HG02970 (cell line): ENCODE results near the gene RBM14.
"Not testable (repeated sequence)": the region's sequence is repeated elsewhere in the genome, so short reads cannot be mapped to it uniquely, and the experiment has no call there.

Source experiments
- ATAC-seq: cut with Tn5 transposase; IDR thresholded peaks from one replicate; pipeline ENCODE4 v1.9.1; 2021; ENCODE audit warnings: mild to moderate bottlenecking, moderate library complexity, moderate number of reproducible peaks; ENCODE audit not compliant: unreplicated experiment, low FRiP score

Gene RBM14

DNA sequence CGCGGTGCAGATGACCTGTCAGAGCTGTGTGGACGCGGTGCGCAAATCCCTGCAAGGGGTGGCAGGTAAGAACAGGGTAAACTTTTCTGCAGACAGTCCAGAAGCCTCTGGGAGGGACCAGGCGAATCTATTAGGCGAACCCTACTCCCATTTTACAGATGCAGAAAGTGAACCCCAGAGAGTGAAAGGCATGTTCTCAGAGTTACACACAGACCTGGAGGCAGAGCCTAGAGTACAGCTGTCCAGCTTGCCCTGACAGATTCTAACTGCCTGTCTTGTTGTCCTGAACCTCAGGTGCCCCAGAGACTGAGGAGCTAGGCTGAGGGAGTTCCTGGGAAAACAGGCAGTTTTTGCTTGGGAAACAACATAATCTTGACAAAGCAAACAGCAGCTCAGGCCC lies 22.8 kb upstream of the RBM14 start:
- ATAC-seq, result no peak

DNA sequence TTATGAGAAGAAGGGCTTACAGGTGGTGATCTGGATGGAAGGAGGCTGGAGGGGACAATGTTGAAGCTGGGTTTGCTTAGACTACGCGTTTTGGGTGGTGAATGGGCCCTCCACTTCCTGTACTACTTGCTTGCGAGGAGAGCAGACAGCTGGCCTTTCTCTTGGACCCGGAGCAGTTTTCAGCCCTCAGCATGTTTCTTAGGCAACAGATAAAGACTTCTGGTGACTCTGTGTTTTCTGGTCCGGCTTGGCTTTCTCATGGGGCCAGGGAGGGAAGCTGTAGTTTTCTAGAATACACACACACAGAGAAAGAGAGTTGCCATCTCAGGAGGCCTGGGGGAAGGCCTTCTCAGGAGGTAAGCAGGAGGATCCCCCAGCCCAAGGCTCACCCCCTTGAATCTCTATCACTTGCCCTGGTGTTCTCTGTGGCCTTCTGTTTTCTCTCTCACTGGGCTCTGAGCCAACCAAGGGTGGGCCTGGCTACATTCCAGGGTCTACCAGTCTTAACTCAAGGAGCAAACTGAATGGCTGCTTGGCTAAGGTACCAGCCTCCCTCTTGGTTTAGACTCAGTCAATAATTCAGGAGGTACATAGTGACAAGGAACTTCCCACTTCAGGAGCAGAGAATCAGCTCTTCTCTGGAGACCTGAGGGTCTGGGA lies 21.1 kb upstream of the RBM14 start:
- ATAC-seq, result no peak

DNA sequence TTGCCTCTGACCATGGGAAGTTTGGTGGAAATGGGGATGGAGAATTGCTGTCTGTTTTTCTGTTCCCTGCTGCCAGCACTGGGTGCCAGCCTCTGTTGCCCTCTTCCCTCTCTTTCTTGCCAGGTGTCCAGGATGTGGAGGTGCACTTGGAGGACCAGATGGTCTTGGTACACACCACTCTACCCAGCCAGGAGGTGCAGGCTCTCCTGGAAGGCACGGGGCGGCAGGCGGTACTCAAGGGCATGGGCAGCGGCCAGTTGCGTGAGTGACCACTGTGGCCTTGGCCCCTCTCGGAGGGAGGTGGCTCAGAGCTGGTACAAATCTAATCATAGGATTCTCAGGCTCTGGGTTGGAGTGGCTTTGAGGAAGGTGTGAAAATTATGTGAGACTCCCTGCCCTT lies 17.4 kb upstream of the RBM14 start:
- no peak for ATAC-seq

GRCh38 chr11:66600219-66600618 lies 16.2 kb upstream of the RBM14 start:
- ATAC-seq, result no peak

GRCh38 chr11:66600631-66601233 lies 15.7 kb upstream of the RBM14 start:
- ATAC-seq, result no peak

DNA sequence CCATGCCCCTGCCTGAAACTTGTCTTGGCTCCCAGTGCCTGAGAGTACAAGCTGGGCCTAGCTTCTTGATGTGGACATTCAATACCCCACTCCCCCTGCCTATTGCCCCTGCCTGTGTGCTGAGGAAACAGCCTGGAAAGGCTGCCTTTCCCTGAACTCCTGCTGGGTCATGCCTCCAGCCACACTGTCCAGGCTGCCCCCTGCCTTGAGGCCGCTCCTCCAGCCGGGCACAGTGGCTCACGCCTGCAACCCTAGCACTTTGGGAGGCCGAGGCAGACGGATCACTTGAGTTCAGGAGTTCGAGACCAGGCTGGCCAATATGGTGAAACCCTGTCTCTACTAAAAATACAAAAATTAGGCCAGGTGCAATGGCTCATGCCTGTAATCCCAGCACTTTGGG lies 13.4 kb upstream of the RBM14 start:
- no peak for ATAC-seq

GRCh38 chr11:66604155-66604554 lies 12.3 kb upstream of the RBM14 start:
- ATAC-seq, result no peak

DNA sequence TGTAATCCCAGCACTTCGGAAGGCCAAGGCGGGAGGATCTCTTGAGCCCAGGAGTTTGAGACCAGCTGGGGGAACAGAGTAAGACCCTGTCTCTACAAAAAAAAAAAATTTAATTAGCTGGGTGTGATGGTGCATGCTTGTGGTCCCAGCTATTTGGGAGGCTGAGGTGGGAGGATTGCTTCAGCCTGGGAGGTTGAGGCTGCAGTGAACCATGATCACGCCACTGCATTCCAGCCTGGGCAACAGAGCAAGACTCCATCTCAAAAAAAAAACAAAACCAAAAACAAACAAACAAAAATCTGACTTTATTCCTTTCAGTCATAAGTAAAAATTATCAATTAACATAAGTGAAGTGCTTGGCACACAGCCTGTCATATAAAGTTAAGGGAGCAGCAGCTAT lies 9.8 kb upstream of the RBM14 start:
- not testable (repeated sequence) for ATAC-seq

GRCh38 chr11:66607126-66607834 lies 9.2 kb upstream of the RBM14 start:
- ATAC-seq, result no peak

- ATAC-seq, result no peak
These were observed 6.5 kb upstream of the RBM14 start for GRCh38 chr11:66609721-66610617.

DNA sequence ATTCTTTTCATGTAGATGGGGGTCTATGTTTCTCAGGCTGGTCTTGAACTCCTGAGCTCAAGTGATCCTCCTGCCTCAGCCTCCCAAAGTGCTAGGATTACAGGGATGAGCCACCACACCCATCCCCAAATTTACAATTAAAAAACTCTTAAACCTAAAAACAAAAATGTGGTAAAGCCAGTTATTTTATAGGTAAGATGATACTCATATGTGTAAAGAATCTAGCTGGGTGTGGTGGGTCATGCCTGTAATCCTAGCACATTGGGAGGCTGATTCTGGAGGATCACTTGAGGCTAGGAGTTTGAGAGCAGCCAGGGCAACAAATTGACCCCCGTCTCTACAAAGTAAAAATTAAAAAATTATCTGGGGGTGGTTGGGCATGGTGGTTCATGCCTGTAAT lies 4.0 kb upstream of the RBM14 start:
- no peak for ATAC-seq

- ATAC-seq, result no peak
These were observed 2.4 kb upstream of the RBM14 start for GRCh38 chr11:66614073-66614472.

- no peak for ATAC-seq
These were observed 865 bp downstream of the RBM14 start for GRCh38 chr11:66617155-66617834.

- no peak for ATAC-seq
These were observed 2.7 kb downstream of the RBM14 start for GRCh38 chr11:66619080-66619554.

DNA sequence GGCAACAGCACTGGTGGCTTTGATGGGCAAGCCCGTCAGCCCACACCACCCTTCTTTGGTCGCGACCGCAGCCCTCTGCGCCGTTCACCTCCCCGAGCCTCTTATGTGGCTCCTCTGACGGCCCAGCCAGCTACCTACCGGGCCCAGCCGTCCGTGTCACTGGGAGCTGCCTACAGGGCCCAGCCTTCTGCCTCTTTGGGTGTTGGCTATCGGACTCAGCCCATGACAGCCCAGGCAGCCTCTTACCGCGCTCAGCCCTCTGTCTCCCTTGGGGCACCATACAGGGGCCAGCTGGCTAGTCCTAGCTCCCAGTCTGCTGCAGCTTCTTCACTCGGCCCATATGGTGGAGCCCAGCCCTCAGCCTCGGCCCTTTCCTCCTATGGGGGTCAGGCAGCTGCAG lies 8.0 kb downstream of the RBM14 start:
- no peak for ATAC-seq

DNA sequence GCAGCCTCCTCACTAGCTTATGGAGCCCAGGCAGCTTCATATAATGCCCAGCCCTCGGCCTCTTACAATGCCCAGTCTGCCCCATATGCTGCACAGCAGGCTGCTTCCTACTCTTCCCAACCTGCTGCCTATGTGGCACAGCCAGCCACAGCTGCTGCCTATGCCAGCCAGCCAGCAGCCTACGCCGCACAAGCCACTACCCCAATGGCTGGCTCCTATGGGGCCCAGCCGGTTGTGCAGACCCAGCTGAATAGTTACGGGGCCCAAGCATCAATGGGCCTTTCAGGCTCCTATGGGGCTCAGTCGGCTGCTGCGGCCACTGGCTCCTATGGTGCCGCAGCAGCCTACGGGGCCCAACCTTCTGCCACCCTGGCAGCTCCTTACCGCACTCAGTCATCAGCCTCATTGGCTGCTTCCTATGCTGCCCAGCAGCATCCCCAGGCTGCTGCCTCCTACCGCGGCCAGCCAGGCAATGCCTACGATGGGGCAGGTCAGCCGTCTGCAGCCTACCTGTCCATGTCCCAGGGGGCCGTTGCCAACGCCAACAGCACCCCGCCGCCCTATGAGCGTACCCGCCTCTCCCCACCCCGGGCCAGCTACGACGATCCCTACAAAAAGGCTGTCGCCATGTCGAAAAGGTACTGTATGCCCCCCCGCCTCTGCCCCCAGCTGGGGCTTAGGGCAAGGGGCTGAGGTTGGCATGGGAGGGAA lies 8.8 kb downstream of the RBM14 start:
- no peak for ATAC-seq

DNA sequence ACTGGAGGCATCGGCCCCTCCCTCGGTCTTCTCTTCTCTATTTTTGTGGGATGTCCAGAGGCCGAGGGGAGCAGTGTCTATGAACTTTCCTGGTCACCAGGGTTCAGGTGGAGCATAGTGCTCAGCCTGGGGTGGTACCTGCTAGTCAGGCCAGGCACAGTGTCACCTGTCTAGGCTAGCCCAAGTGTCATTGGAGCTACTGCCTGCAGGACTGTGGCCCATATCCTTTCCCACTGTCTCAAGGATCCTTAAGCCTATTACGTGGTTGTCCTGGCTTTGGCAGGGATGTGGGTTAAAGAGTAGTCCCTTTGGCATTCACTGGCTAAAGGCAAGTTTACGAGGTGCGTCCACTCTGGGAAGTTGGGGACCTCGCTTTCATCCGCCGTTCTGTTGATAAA lies 9.3 kb downstream of the RBM14 start:
- no peak for ATAC-seq

DNA sequence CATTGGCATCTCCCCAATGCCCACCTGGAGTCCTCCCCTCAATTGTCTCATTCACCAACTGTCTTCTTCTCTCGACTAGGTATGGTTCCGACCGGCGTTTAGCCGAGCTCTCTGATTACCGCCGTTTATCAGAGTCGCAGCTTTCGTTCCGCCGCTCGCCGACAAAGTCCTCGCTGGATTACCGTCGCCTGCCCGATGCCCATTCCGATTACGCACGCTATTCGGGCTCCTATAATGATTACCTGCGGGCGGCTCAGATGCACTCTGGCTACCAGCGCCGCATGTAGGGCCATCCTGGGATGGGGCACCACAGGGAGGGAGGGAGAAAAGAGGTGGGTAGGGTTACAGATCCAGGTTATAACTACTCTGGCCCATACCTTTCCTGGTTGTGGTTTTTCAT lies 10.0 kb downstream of the RBM14 start:
- ATAC-seq, result no peak

DNA sequence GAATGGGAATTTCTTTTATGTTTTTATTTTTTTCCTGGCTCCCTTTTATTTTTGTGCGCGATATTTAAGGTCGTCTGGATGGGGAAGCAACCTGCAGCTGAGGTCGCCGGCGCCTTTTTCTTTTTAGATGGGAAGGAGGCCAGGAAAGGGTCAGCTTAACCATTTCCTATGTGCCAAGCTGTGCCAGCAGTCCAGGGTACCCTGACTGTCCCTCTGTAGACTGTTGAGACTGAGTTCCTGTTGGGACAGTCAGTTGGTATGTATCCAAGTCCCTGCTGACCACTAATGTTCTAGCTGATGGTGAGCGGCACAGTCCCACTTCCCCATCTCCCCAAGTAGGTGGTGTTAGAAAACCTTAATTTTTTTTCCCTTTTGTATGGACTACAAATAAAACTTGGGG lies 10.5 kb downstream of the RBM14 start:
- no peak for ATAC-seq
